ENCODE results near the gene CFAP141. TPM values are rescaled to one million over a fixed set of nuclear protein-coding genes. Genes with fewer than 3 reads are reported as not detected.

The CFAP141 gene
- polyA plus RNA-seq, 3 donors, result not detected

- 67% methylated on average over 8 of the region's 8 CpGs for WGBS (ENCODE audit: insufficient coverage)
- Mint-ChIP-seq H3K9me3 (no peaks in the 10 kb centered on the region), H3K4me3 (peak overlapping the region in 1 of 2 donors; percentile 80), H3K4me1 (peaks cover 42% of the 10 kb centered on the region), H3K27me3 (ENCODE audit: low read depth in 3 of 3) (peaks cover 0 to 2% (median 2%) of the 10 kb centered on the region in 3 donors), H3K36me3 (no peaks in the 10 kb centered on the region), H3K27ac (peak overlapping the region in 2 of 7 donors; percentile 58 to 63)
- no peak for TF ChIP-seq CTCF (IDR thresholded peaks at IDR 0.05)
- peak overlapping the region; percentile 16 for H3K4me2 ChIP-seq (replicated peaks; ENCODE audit: extremely low read depth, low read length, poor library complexity, severe bottlenecking)
- peaks cover 26 to 35% of the 10 kb centered on the region in 2 donors for H3K4me1 ChIP-seq (ENCODE audit: control insufficient read depth in 1 of 2, insufficient read depth in 2 of 2, low read length in 2 of 2)
- no peaks in the 10 kb centered on the region for H3K79me2 ChIP-seq (ENCODE audit: insufficient read depth, low read length)
- no peak overlapping the region for H3K4me3 ChIP-seq (replicated peaks in 1 of 3; ENCODE audit: low read depth in 2 of 3, low read length in 3 of 3)
- H3K36me3 ChIP-seq (replicated peaks in 1 of 2; ENCODE audit: control insufficient read depth in 1 of 2, insufficient read depth in 2 of 2, low read length in 2 of 2), result no peaks in the 10 kb centered on the region
- no peaks in the 10 kb centered on the region for H3K27me3 ChIP-seq (ENCODE audit: control insufficient read depth in 2 of 2, insufficient read depth in 2 of 2, low read length in 2 of 2)
- DNase-seq, result no peak
- H3K9me3 ChIP-seq (replicated peaks in 1 of 2; ENCODE audit: control insufficient read depth in 1 of 2, insufficient read depth in 1 of 2, low read length in 2 of 2), result no peaks in the 10 kb centered on the region
- intact Hi-C loops (cut with micrococcal nuclease), result no loop called here
- H3K9ac ChIP-seq (ENCODE audit: insufficient read depth, low read length, poor library complexity, severe bottlenecking), result peak overlapping the region; percentile 7
- H4K20me1 ChIP-seq (ENCODE audit: insufficient read depth, low read length), result no peaks in the 10 kb centered on the region
- H2AFZ ChIP-seq (ENCODE audit: insufficient read depth, low read depth, low read length, poor library complexity, severe bottlenecking), result peak overlapping the region; percentile 62
- no peak overlapping the region for H3K27ac ChIP-seq (ENCODE audit: low read depth in 1 of 2, low read length in 2 of 2)
These were observed 12.3 kb downstream of the CFAP141 start for GRCh38 chr1:154193821-154194220.

GRCh38 chr1:154192476-154192875, 13.7 kb downstream of the CFAP141 start:
- peak overlapping the region in 1 of 3 experiments; percentile 6 for H3K4me3 ChIP-seq (replicated peaks in 1 of 3; ENCODE audit: low read depth in 2 of 3, low read length in 3 of 3)
- no peaks in the 10 kb centered on the region for H3K36me3 ChIP-seq (replicated peaks in 1 of 2; ENCODE audit: control insufficient read depth in 1 of 2, insufficient read depth in 2 of 2, low read length in 2 of 2)
- no peak for DNase-seq
- no peak overlapping the region for H3K9ac ChIP-seq (ENCODE audit: insufficient read depth, low read length, poor library complexity, severe bottlenecking)
- no peaks in the 10 kb centered on the region for H4K20me1 ChIP-seq (ENCODE audit: insufficient read depth, low read length)
- H3K9me3 ChIP-seq (replicated peaks in 1 of 2; ENCODE audit: control insufficient read depth in 1 of 2, insufficient read depth in 1 of 2, low read length in 2 of 2), result no peaks in the 10 kb centered on the region
- TF ChIP-seq CTCF (IDR thresholded peaks at IDR 0.05), result no peak
- H2AFZ ChIP-seq (ENCODE audit: insufficient read depth, low read depth, low read length, poor library complexity, severe bottlenecking), result no peak overlapping the region
- WGBS (ENCODE audit: insufficient coverage), result no CpG with 5 or more reads among the region's 3 CpGs
- H3K36me3 Mint-ChIP-seq, result no peaks in the 10 kb centered on the region
- peaks cover 42% of the 10 kb centered on the region for H3K4me1 Mint-ChIP-seq
- H3K27me3 ChIP-seq (ENCODE audit: control insufficient read depth in 2 of 2, insufficient read depth in 2 of 2, low read length in 2 of 2), result no peaks in the 10 kb centered on the region
- H3K27ac ChIP-seq (ENCODE audit: low read depth in 1 of 2, low read length in 2 of 2), result no peak overlapping the region
- H3K27me3 Mint-ChIP-seq (ENCODE audit: low read depth in 3 of 3), result peaks cover 0 to 2% (median 2%) of the 10 kb centered on the region in 3 donors
- H3K4me2 ChIP-seq (replicated peaks; ENCODE audit: extremely low read depth, low read length, poor library complexity, severe bottlenecking), result peak overlapping the region; percentile 6
- no peak overlapping the region for H3K4me3 Mint-ChIP-seq
- no peaks in the 10 kb centered on the region for H3K9me3 Mint-ChIP-seq
- intact Hi-C loops (cut with micrococcal nuclease), result no loop called here
- H3K27ac Mint-ChIP-seq, result peak overlapping the region in 6 of 7 donors; percentile 11 to 75 (median 38)
- H3K79me2 ChIP-seq (ENCODE audit: insufficient read depth, low read length), result no peaks in the 10 kb centered on the region
- peaks cover 26 to 35% of the 10 kb centered on the region in 2 donors for H3K4me1 ChIP-seq (ENCODE audit: control insufficient read depth in 1 of 2, insufficient read depth in 2 of 2, low read length in 2 of 2)

Data from CD14-positive monocyte (primary cell).